ENCODE results near the gene DOCK4.

DNA sequence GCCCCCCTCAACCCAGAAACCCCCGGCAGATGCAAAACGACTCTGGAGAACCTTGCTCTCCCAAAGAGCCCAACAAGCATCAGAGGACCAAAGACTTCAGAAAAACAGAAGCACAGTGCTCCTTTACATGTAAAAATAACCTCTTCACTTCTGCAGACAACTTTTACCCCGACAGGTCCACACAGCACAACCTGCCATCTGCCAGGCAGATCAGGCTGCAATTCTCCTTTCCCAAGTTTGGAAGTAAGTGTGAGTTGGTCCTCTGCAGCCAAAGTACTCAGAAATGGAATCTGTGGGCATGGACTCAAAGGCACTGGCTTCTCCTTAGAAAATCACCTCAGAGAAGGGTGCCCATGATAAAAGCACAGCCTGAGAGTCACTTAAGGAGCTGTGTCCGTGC, 26.0 kb downstream of the DOCK4 start:
- TF ChIP-seq TAF1 (IDR thresholded peaks at IDR 0.05; ENCODE audit: low read depth, low read length) (no peak), EZH2 (IDR thresholded peaks at IDR 0.05; ENCODE audit: low read depth, low read length, severe bottlenecking) (no peak), BRCA1 (IDR thresholded peaks at IDR 0.05; ENCODE audit: low read depth, low read length) (no peak), ZNF274 (IDR thresholded peaks at IDR 0.05; ENCODE audit: borderline replicate concordance, extremely low read depth, low read length) (no peak), KDM1A (IDR thresholded peaks at IDR 0.05; ENCODE audit: borderline replicate concordance, low read length) (no peak), HDAC2 (IDR thresholded peaks at IDR 0.05; ENCODE audit: borderline replicate concordance in 1 of 2, low read depth in 2 of 2, low read length in 2 of 2) (no peak), POLR2A (IDR thresholded peaks at IDR 0.05; ENCODE audit: control extremely low read depth in 1 of 2, low read depth in 2 of 2, low read length in 2 of 2) (no peak), RAD21 (IDR thresholded peaks at IDR 0.05 in 1 of 2, conservative IDR thresholded peaks at IDR 0.05 in 1 of 2; ENCODE audit: low read depth in 2 of 2, low read length in 2 of 2) (no peak), JUN (IDR thresholded peaks at IDR 0.05; ENCODE audit: low read depth, low read length) (no peak)
- TF ChIP-seq, protein P1, sequence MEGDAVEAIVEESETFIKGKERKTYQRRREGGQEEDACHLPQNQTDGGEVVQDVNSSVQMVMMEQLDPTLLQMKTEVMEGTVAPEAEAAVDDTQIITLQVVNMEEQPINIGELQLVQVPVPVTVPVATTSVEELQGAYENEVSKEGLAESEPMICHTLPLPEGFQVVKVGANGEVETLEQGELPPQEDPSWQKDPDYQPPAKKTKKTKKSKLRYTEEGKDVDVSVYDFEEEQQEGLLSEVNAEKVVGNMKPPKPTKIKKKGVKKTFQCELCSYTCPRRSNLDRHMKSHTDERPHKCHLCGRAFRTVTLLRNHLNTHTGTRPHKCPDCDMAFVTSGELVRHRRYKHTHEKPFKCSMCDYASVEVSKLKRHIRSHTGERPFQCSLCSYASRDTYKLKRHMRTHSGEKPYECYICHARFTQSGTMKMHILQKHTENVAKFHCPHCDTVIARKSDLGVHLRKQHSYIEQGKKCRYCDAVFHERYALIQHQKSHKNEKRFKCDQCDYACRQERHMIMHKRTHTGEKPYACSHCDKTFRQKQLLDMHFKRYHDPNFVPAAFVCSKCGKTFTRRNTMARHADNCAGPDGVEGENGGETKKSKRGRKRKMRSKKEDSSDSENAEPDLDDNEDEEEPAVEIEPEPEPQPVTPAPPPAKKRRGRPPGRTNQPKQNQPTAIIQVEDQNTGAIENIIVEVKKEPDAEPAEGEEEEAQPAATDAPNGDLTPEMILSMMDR (IDR thresholded peaks at IDR 0.05; ENCODE audit: control extremely low read depth in 1 of 3, insufficient read depth in 1 of 3, low read depth in 1 of 3, low read length in 3 of 3) = no peak
- TF ChIP-seq, protein P2, sequence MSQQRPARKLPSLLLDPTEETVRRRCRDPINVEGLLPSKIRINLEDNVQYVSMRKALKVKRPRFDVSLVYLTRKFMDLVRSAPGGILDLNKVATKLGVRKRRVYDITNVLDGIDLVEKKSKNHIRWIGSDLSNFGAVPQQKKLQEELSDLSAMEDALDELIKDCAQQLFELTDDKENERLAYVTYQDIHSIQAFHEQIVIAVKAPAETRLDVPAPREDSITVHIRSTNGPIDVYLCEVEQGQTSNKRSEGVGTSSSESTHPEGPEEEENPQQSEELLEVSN (IDR thresholded peaks at IDR 0.05) = no peak

Measured in H1 (cell line).